Measurements from ENCODE around the gene FGD6.

The FGD6 gene

GRCh38 chr12:95231190-95231589 is 13.9 kb upstream of the FGD6 start:
- H3K4me3 ChIP-seq (ENCODE audit: low read depth in 1 of 2, low read length in 2 of 2): no peak overlapping the region
- H3K27ac ChIP-seq (ENCODE audit: low read depth, low read length): no peak overlapping the region
- H3K36me3 ChIP-seq (ENCODE audit: insufficient read depth, low read length): no peaks in the 10 kb centered on the region
- H3K9me3 ChIP-seq (ENCODE audit: low read length): no peaks in the 10 kb centered on the region
- peaks cover 26% of the 10 kb centered on the region for H3K4me1 ChIP-seq (ENCODE audit: insufficient read depth, low read length)
- H3K27me3 ChIP-seq (ENCODE audit: control insufficient read depth in 1 of 2, insufficient read depth in 2 of 2, low read length in 2 of 2): no peaks in the 10 kb centered on the region
- H3K9ac ChIP-seq (ENCODE audit: low read length): no peak overlapping the region

- H3K36me3 ChIP-seq (ENCODE audit: insufficient read depth, low read length): no peaks in the 10 kb centered on the region
- no peak overlapping the region for H3K4me3 ChIP-seq (ENCODE audit: low read depth in 1 of 2, low read length in 2 of 2)
- no peak overlapping the region for H3K9ac ChIP-seq (ENCODE audit: low read length)
- H3K27me3 ChIP-seq (ENCODE audit: control insufficient read depth in 1 of 2, insufficient read depth in 2 of 2, low read length in 2 of 2): no peaks in the 10 kb centered on the region
- H3K4me1 ChIP-seq (ENCODE audit: insufficient read depth, low read length): peaks cover 26% of the 10 kb centered on the region
- H3K9me3 ChIP-seq (ENCODE audit: low read length): no peaks in the 10 kb centered on the region
- H3K27ac ChIP-seq (ENCODE audit: low read depth, low read length): no peak overlapping the region
Observed at GRCh38 chr12:95230313-95230712, 13.0 kb upstream of the FGD6 start.

- Histone ChIP-seq H3K9me3 (ENCODE audit: low read length) (no peaks in the 10 kb centered on the region), H3K4me1 (ENCODE audit: insufficient read depth, low read length) (peaks cover 29% of the 10 kb centered on the region), H3K27ac (ENCODE audit: low read depth, low read length) (no peak overlapping the region), H3K4me3 (ENCODE audit: low read depth in 1 of 2, low read length in 2 of 2) (no peak overlapping the region), H3K9ac (ENCODE audit: low read length) (no peak overlapping the region), H3K36me3 (ENCODE audit: insufficient read depth, low read length) (no peaks in the 10 kb centered on the region), H3K27me3 (ENCODE audit: control insufficient read depth in 1 of 2, insufficient read depth in 2 of 2, low read length in 2 of 2) (no peaks in the 10 kb centered on the region)
Observed at GRCh38 chr12:95229636-95230035, 12.4 kb upstream of the FGD6 start.

- Histone ChIP-seq H3K4me1 (ENCODE audit: insufficient read depth, low read length) (peaks cover 33% of the 10 kb centered on the region), H3K9me3 (ENCODE audit: low read length) (no peaks in the 10 kb centered on the region), H3K9ac (ENCODE audit: low read length) (no peak overlapping the region), H3K27me3 (ENCODE audit: control insufficient read depth in 1 of 2, insufficient read depth in 2 of 2, low read length in 2 of 2) (no peaks in the 10 kb centered on the region), H3K36me3 (ENCODE audit: insufficient read depth, low read length) (no peaks in the 10 kb centered on the region), H3K4me3 (ENCODE audit: low read depth in 1 of 2, low read length in 2 of 2) (no peak overlapping the region), H3K27ac (ENCODE audit: low read depth, low read length) (no peak overlapping the region)
Observed at GRCh38 chr12:95228617-95229016, 11.3 kb upstream of the FGD6 start.

- H3K9ac ChIP-seq (ENCODE audit: low read length): no peak overlapping the region
- peaks cover 33% of the 10 kb centered on the region for H3K4me1 ChIP-seq (ENCODE audit: insufficient read depth, low read length)
- H3K27ac ChIP-seq (ENCODE audit: low read depth, low read length): no peak overlapping the region
- H3K9me3 ChIP-seq (ENCODE audit: low read length): no peaks in the 10 kb centered on the region
- no peak overlapping the region for H3K4me3 ChIP-seq (ENCODE audit: low read depth in 1 of 2, low read length in 2 of 2)
- no peaks in the 10 kb centered on the region for H3K27me3 ChIP-seq (ENCODE audit: control insufficient read depth in 1 of 2, insufficient read depth in 2 of 2, low read length in 2 of 2)
- no peaks in the 10 kb centered on the region for H3K36me3 ChIP-seq (ENCODE audit: insufficient read depth, low read length)
Observed at GRCh38 chr12:95227818-95228356, 10.6 kb upstream of the FGD6 start.

- Histone ChIP-seq H3K4me3 (ENCODE audit: low read depth in 1 of 2, low read length in 2 of 2) (no peak overlapping the region), H3K9ac (ENCODE audit: low read length) (no peak overlapping the region), H3K27me3 (ENCODE audit: control insufficient read depth in 1 of 2, insufficient read depth in 2 of 2, low read length in 2 of 2) (no peaks in the 10 kb centered on the region), H3K36me3 (ENCODE audit: insufficient read depth, low read length) (no peaks in the 10 kb centered on the region), H3K27ac (ENCODE audit: low read depth, low read length) (no peak overlapping the region), H3K4me1 (ENCODE audit: insufficient read depth, low read length) (peaks cover 29% of the 10 kb centered on the region), H3K9me3 (ENCODE audit: low read length) (no peaks in the 10 kb centered on the region)
Observed at GRCh38 chr12:95225645-95226212, 8.5 kb upstream of the FGD6 start.

- Histone ChIP-seq H3K27ac (ENCODE audit: low read depth, low read length) (no peak overlapping the region), H3K4me1 (ENCODE audit: insufficient read depth, low read length) (peaks cover 33% of the 10 kb centered on the region), H3K27me3 (ENCODE audit: control insufficient read depth in 1 of 2, insufficient read depth in 2 of 2, low read length in 2 of 2) (no peaks in the 10 kb centered on the region)
Observed at GRCh38 chr12:95224202-95225170, 7.2 kb upstream of the FGD6 start.

GRCh38 chr12:95220726-95221125 is 3.5 kb upstream of the FGD6 start:
- H3K4me3 ChIP-seq (ENCODE audit: low read depth in 1 of 2, low read length in 2 of 2): no peak overlapping the region
- no peaks in the 10 kb centered on the region for H3K36me3 ChIP-seq (ENCODE audit: insufficient read depth, low read length)
- H3K9ac ChIP-seq (ENCODE audit: low read length): no peak overlapping the region
- peaks cover 27% of the 10 kb centered on the region for H3K4me1 ChIP-seq (ENCODE audit: insufficient read depth, low read length)
- H3K27ac ChIP-seq (ENCODE audit: low read depth, low read length): no peak overlapping the region
- H3K27me3 ChIP-seq (ENCODE audit: control insufficient read depth in 1 of 2, insufficient read depth in 2 of 2, low read length in 2 of 2): no peaks in the 10 kb centered on the region
- H3K9me3 ChIP-seq (ENCODE audit: low read length): no peaks in the 10 kb centered on the region

More at GRCh38 chr12:95224202-95225170, 7.2 kb upstream of the FGD6 start:
- H3K9ac ChIP-seq (ENCODE audit: low read length): no peak overlapping the region
- no peak overlapping the region for H3K4me3 ChIP-seq (ENCODE audit: low read depth in 1 of 2, low read length in 2 of 2)
- no peaks in the 10 kb centered on the region for H3K9me3 ChIP-seq (ENCODE audit: low read length)
- H3K36me3 ChIP-seq (ENCODE audit: insufficient read depth, low read length): no peaks in the 10 kb centered on the region

GRCh38 chr12:95220190-95220589 is 2.9 kb upstream of the FGD6 start:
- no peak overlapping the region for H3K27ac ChIP-seq (ENCODE audit: low read depth, low read length)
- no peaks in the 10 kb centered on the region for H3K36me3 ChIP-seq (ENCODE audit: insufficient read depth, low read length)
- peaks cover 32% of the 10 kb centered on the region for H3K4me1 ChIP-seq (ENCODE audit: insufficient read depth, low read length)
- no peaks in the 10 kb centered on the region for H3K27me3 ChIP-seq (ENCODE audit: control insufficient read depth in 1 of 2, insufficient read depth in 2 of 2, low read length in 2 of 2)
- H3K9me3 ChIP-seq (ENCODE audit: low read length): no peaks in the 10 kb centered on the region
- no peak overlapping the region for H3K4me3 ChIP-seq (ENCODE audit: low read depth in 1 of 2, low read length in 2 of 2)
- peak overlapping the region; percentile 17 for H3K9ac ChIP-seq (ENCODE audit: low read length)

GRCh38 chr12:95218150-95219133 is 1.2 kb upstream of the FGD6 start:
- Histone ChIP-seq H3K4me3 (ENCODE audit: low read depth in 1 of 2, low read length in 2 of 2) (peak overlapping the region; percentile 97), H3K36me3 (ENCODE audit: insufficient read depth, low read length) (no peaks in the 10 kb centered on the region), H3K4me1 (ENCODE audit: insufficient read depth, low read length) (peaks cover 38% of the 10 kb centered on the region), H3K27me3 (ENCODE audit: control insufficient read depth in 1 of 2, insufficient read depth in 2 of 2, low read length in 2 of 2) (no peaks in the 10 kb centered on the region), H3K27ac (ENCODE audit: low read depth, low read length) (peak overlapping the region; percentile 96), H3K9ac (ENCODE audit: low read length) (peak overlapping the region; percentile 96), H3K9me3 (ENCODE audit: low read length) (no peaks in the 10 kb centered on the region)
